GM18520 (cell line): ENCODE results near the gene TOMM6.

Source experiments
- ATAC-seq: cut with Tn5 transposase; IDR thresholded peaks from one replicate; pipeline ENCODE4 v1.9.1; 2021; ENCODE audit not compliant: unreplicated experiment

TOMM6 gene

GRCh38 chr6:41818271-41819054 lies 31.0 kb downstream of the TOMM6 start:
- no peak for ATAC-seq

GRCh38 chr6:41821266-41821665 lies 33.8 kb downstream of the TOMM6 start:
- ATAC-seq = no peak

- ATAC-seq = no peak
These were observed 34.5 kb downstream of the TOMM6 start for GRCh38 chr6:41822021-41822420.

- ATAC-seq = no peak
These were observed 35.7 kb downstream of the TOMM6 start for GRCh38 chr6:41823178-41823577.

- no peak for ATAC-seq
These were observed 37.4 kb downstream of the TOMM6 start for GRCh38 chr6:41824571-41825569.

GRCh38 chr6:41826343-41827022 lies 39.0 kb downstream of the TOMM6 start:
- ATAC-seq = no peak

- no peak for ATAC-seq
These were observed 44.8 kb downstream of the TOMM6 start for GRCh38 chr6:41832263-41832662.

GRCh38 chr6:41836022-41836659 lies 48.6 kb downstream of the TOMM6 start:
- no peak for ATAC-seq

GRCh38 chr6:41836660-41837052 lies 49.2 kb downstream of the TOMM6 start:
- no peak for ATAC-seq
